Measurements from ENCODE around the gene CEP55. TPM values are rescaled to one million over a fixed set of nuclear protein-coding genes. Genes with fewer than 3 reads are reported as not detected.

The CEP55 gene
- total RNA-seq (2022) (25.2 and 39.4 TPM in 2 replicates), Bru-seq, nascent RNA (percentile 57 among the genes with signal in this experiment), BruChase-seq, experiment 1, labeled RNA remaining after a 6-hour chase (percentile 68 among the genes with signal in this experiment), BruChase-seq, experiment 2, labeled RNA remaining after a 2-hour chase (percentile 57 among the genes with signal in this experiment)
- long read RNA-seq, transcript CEP55-201 (9 exons, 2,638 nt): major isoform, 57 of 89 reads
- long read RNA-seq, partial matches to known transcripts: 1 of 89 reads
- long read RNA-seq, other reads (novel, unspliced or antisense): 31 of 89 reads

DNA sequence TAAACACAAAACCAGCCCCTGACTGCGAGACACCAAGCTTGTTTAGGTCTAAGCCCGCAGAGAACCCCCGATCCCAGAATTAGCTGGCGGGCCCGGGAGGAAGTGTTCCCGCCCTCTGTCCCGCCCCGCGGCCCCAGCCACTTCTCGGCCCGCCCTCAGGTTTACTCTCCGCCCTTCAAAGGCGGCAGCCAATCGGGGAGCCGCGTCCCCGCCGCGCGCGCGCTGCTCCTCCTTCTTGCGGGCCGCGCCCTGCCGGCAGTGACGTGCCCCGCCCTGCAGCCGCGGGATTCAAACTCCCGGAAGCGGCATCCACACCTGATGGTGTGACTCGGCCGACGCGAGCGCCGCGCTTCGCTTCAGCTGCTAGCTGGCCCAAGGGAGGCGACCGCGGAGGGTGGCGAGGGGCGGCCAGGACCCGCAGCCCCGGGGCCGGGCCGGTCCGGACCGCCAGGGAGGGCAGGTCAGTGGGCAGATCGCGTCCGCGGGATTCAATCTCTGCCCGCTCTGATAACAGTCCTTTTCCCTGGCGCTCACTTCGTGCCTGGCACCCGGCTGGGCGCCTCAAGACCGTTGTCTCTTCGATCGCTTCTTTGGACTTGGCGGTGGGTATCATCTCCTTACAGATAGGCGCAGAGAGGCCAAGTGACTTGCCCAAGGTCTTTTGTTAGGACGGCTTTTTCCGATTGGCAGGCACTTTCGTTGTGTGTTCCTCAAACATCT lies at the start of gene CEP55:
CEP55 (plus strand) TSS at position 291 of the 720 bp plus-strand sequence. CDS start 3,440 bp downstream, outside the sequence.
- Mint-ChIP-seq H3K9me3 (ENCODE audit: unreplicated experiment) (no peaks in the 10 kb centered on the region), H3K4me3 (ENCODE audit: unreplicated experiment) (peak within 1 kb of the TSS; percentile 84), H3K27ac (ENCODE audit: low read depth, unreplicated experiment) (peak within 1 kb of the TSS; percentile 73), H3K36me3 (ENCODE audit: insufficient read depth, unreplicated experiment) (no peaks in the 10 kb centered on the region), H3K4me1 (ENCODE audit: insufficient read depth, unreplicated experiment) (peaks cover 24% of the 10 kb centered on the region), H3K27me3 (ENCODE audit: insufficient read depth, unreplicated experiment) (no peaks in the 10 kb centered on the region)
- CTCF ChIA-PET: interaction anchor here (0.7 to 3.0 kb wide), 9 partner anchors 10 to 600 kb away, joined by 3 to 22 read pairs (median 6); partner anchors contain the start of gene MYOF
- DNase-seq (ENCODE audit: unreplicated experiment): peak; percentile 94
- no peak for TF ChIP-seq CTCF (IDR thresholded peaks at IDR 0.05; ENCODE audit: unreplicated experiment)
- POLR2A ChIA-PET: interaction anchor here (0.6 to 3.9 kb wide), 14 partner anchors 12 to 648 kb away, joined by 3 to 56 read pairs (median 4); partner anchors contain the start of genes EXOC6, FRA10AC1 and MYOF
- BruUV-seq (replicated peaks): no TSS peak
- intact Hi-C loops (cut with micrococcal nuclease): loop anchor here (5.0 kb wide), 1 partner anchor 119 kb away; no protein-coding TSS in a partner anchor

- no peaks in the 10 kb centered on the region for H3K9me3 Mint-ChIP-seq (ENCODE audit: unreplicated experiment)
- no TSS peak for BruUV-seq (replicated peaks)
- ChIA-PET POLR2A (interaction anchor here (1.1 to 39.8 kb wide), 6 partner anchors 10 to 70 kb away, joined by 3 to 2342 read pairs (median 22); partner anchors contain the start of genes CEP55 and MYOF), CTCF (interaction anchor here (0.6 to 12.9 kb wide), 7 partner anchors 8 to 70 kb away, joined by 3 to 139 read pairs (median 8); partner anchors contain the start of gene MYOF)
- no peaks in the 10 kb centered on the region for H3K27me3 Mint-ChIP-seq (ENCODE audit: insufficient read depth, unreplicated experiment)
- peaks cover 51% of the 10 kb centered on the region for H3K36me3 Mint-ChIP-seq (ENCODE audit: insufficient read depth, unreplicated experiment)
- DNase-seq (ENCODE audit: unreplicated experiment): no peak
- intact Hi-C loops (cut with micrococcal nuclease): no loop called here
- H3K4me3 Mint-ChIP-seq (ENCODE audit: unreplicated experiment): no peak overlapping the region
- peaks cover 42% of the 10 kb centered on the region for H3K4me1 Mint-ChIP-seq (ENCODE audit: insufficient read depth, unreplicated experiment)
- TF ChIP-seq CTCF (IDR thresholded peaks at IDR 0.05; ENCODE audit: unreplicated experiment): no peak
- peak overlapping the region; percentile 83 for H3K27ac Mint-ChIP-seq (ENCODE audit: low read depth, unreplicated experiment)
Observed at GRCh38 chr10:93447019-93447418, 49.4 kb upstream of the CEP55 start.

DNA sequence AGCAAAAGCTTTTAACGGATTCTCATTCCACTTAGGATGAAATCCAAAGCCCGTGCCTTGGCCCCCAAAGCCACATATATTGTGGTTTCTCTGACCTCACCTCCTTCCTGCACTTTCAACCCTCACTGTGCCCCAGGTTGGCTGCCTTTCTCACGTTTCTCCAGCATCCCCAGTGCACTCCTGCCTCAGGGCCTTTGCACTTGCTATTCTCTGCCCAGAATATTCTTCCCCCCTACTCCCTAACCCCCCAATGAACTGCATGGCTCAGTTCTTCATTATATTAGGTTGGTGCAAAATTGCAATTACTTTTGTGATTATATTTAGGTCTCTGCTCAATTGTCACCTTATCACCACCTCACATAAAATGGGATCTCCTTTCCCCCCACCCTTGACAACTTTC lies 48.4 kb upstream of the CEP55 start:
- peaks cover 57% of the 10 kb centered on the region for H3K36me3 Mint-ChIP-seq (ENCODE audit: insufficient read depth, unreplicated experiment)
- ChIA-PET CTCF (interaction anchor here (0.6 to 12.9 kb wide), 6 partner anchors 10 to 322 kb away, joined by 3 to 139 read pairs (median 4); partner anchors contain the start of gene MYOF), POLR2A (interaction anchor here (5.1 to 39.8 kb wide), 2 partner anchors 11 to 20 kb away, joined by 56 to 2342 read pairs; partner anchors contain the start of gene MYOF)
- peaks cover 35% of the 10 kb centered on the region for H3K4me1 Mint-ChIP-seq (ENCODE audit: insufficient read depth, unreplicated experiment)
- DNase-seq (ENCODE audit: unreplicated experiment): no peak
- TF ChIP-seq CTCF (IDR thresholded peaks at IDR 0.05; ENCODE audit: unreplicated experiment): no peak
- no peaks in the 10 kb centered on the region for H3K27me3 Mint-ChIP-seq (ENCODE audit: insufficient read depth, unreplicated experiment)
- peak overlapping the region; percentile 83 for H3K27ac Mint-ChIP-seq (ENCODE audit: low read depth, unreplicated experiment)
- BruUV-seq (replicated peaks): no TSS peak
- H3K4me3 Mint-ChIP-seq (ENCODE audit: unreplicated experiment): no peak overlapping the region
- intact Hi-C loops (cut with micrococcal nuclease): no loop called here
- H3K9me3 Mint-ChIP-seq (ENCODE audit: unreplicated experiment): no peaks in the 10 kb centered on the region
